ENCODE data around the gene FGFRL1. TPM values are rescaled to one million over a fixed set of nuclear protein-coding genes. Genes with fewer than 3 reads are reported as not detected.
A peak's percentile ranks its signal among the peaks of the same experiment; 100 is the strongest.

The FGFRL1 gene
- total and polyA plus RNA-seq, 2 donors = 1.7 to 6.2 TPM

GRCh38 chr4:992297-993110, 18.9 kb upstream of the FGFRL1 start:
- WGBS = 93% methylated on average over 25 of the region's 25 CpGs
- Histone ChIP-seq H3K27me3 (ENCODE audit: control insufficient read depth in 2 of 2, insufficient read depth in 1 of 2, low read length in 1 of 2) (peaks cover 15 to 21% of the 10 kb centered on the region in 2 donors), H3K4me3 (ENCODE audit: low read length in 2 of 2) (no peak overlapping the region), H3K36me3 (ENCODE audit: control insufficient read depth in 2 of 2, insufficient read depth in 2 of 2, low read length in 1 of 2) (peaks cover 5 to 22% of the 10 kb centered on the region in 2 donors), H3K9me3 (ENCODE audit: control insufficient read depth in 2 of 2, insufficient read depth in 1 of 2, low read length in 1 of 2) (no peaks in the 10 kb centered on the region), H3K4me1 (ENCODE audit: control insufficient read depth in 2 of 2, insufficient read depth in 2 of 2, low read length in 2 of 2) (peaks cover 6% of the 10 kb centered on the region in 2 donors), H3K27ac (ENCODE audit: low read depth in 1 of 2, low read length in 1 of 2) (peak overlapping the region in 1 of 2 donors; percentile 27)
- no peak for DNase-seq (ENCODE audit: low read depth in 6 of 9, low spot score in 9 of 9)

DNA sequence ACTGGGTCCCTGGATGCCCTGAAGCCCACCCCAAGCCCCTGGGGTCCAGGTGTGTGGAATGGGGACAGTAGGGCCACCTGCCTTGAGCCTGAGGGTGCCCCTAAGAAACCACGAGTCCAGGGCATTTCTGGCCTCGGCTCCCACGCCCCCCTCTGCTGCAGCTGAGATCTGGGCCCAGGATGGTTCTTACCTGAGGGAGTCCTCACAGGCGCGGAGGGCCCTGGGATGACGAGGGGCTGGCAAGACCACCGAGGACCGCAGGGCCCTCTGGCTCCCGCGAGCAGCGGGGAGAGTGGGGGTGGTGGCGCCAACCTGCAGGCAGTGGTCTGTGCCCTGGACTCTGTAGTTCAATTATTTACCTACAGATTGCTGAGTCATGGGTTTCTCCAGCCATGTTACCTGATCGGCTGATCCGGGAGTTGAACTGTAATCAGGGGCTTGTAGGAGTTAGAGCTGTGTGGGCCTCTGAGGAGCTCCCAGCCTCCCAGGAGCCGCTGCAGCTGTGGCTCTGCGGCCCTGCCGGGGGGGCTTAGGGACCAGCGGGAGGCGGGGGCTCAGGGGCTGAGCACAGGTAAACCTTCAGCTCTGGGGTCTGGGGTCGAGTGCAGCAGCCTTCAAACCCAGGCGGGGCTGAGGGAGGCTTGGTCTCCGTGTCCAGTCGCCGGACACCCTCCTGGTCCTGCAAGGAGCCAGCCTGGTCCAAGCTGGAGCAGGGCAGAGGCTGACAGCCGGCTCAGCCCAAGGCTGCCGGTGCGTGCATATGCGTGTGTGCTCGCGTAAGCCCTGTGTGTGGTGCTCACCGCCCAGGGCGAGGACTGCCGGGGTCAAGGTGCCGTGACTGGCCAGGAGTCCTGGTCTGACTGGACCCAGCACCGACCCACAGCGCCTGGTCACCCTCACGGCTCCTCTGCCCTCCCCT, 18.1 kb upstream of the FGFRL1 start, which contains the start of gene SLC26A1:
Gene SLC26A1 (minus strand): TSS at position 294 of the 919 bp plus-strand sequence. CDS start 1,701 bp downstream, outside the sequence.
- 95% methylated on average over 37 of the region's 37 CpGs for WGBS
- H3K27ac ChIP-seq (ENCODE audit: low read depth in 1 of 2, low read length in 1 of 2) = peak within 1 kb of the TSS in 1 of 2 donors; percentile 27
- no peak within 1 kb of the TSS for H3K4me3 ChIP-seq (ENCODE audit: low read length in 2 of 2)
- peaks cover 5 to 22% of the 10 kb centered on the region in 2 donors for H3K36me3 ChIP-seq (ENCODE audit: control insufficient read depth in 2 of 2, insufficient read depth in 2 of 2, low read length in 1 of 2)
- DNase-seq (ENCODE audit: low read depth in 6 of 9, low spot score in 9 of 9) = no peak
- no peaks in the 10 kb centered on the region for H3K4me1 ChIP-seq (ENCODE audit: control insufficient read depth in 2 of 2, insufficient read depth in 2 of 2, low read length in 2 of 2)
- peaks cover 24 to 30% of the 10 kb centered on the region in 2 donors for H3K27me3 ChIP-seq (ENCODE audit: control insufficient read depth in 2 of 2, insufficient read depth in 1 of 2, low read length in 1 of 2)
- no peaks in the 10 kb centered on the region for H3K9me3 ChIP-seq (ENCODE audit: control insufficient read depth in 2 of 2, insufficient read depth in 1 of 2, low read length in 1 of 2)

DNA sequence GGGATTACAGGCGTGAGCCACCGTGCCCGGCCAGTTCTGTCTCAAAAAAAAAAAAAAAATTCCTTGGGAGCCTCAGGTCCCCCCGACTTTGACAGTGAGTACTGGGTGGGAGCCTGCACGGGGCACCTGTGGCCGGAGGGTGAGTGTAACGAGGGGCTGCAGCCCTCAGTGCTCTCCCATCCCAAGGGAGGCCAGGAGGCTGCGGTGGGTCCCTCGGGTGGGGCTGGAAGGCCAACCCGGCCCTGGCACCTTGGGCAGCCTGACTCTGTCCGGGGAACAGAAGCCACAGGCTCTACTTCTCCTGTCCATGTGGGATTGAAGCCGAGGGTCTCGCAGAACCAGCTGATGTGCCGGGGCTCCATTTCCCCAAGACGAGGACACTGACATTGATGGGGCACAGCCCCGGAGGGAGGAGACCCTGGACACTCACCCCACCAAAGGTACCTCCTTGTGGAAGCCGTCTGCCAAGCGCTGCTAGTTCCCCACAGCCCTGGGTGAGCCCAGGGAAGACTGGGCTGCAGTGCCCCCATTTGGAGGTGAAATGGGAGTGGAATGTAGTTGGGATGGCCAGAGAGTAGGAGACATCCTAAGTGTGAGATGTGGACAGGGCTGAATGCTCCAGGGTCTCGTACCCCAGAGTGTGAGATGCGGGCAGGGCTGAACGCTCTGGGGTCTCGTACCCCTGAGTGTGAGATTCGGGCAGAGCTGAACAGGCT, 16.0 kb upstream of the FGFRL1 start:
- no peaks in the 10 kb centered on the region for H3K4me1 ChIP-seq (ENCODE audit: control insufficient read depth in 2 of 2, insufficient read depth in 2 of 2, low read length in 2 of 2)

DNA sequence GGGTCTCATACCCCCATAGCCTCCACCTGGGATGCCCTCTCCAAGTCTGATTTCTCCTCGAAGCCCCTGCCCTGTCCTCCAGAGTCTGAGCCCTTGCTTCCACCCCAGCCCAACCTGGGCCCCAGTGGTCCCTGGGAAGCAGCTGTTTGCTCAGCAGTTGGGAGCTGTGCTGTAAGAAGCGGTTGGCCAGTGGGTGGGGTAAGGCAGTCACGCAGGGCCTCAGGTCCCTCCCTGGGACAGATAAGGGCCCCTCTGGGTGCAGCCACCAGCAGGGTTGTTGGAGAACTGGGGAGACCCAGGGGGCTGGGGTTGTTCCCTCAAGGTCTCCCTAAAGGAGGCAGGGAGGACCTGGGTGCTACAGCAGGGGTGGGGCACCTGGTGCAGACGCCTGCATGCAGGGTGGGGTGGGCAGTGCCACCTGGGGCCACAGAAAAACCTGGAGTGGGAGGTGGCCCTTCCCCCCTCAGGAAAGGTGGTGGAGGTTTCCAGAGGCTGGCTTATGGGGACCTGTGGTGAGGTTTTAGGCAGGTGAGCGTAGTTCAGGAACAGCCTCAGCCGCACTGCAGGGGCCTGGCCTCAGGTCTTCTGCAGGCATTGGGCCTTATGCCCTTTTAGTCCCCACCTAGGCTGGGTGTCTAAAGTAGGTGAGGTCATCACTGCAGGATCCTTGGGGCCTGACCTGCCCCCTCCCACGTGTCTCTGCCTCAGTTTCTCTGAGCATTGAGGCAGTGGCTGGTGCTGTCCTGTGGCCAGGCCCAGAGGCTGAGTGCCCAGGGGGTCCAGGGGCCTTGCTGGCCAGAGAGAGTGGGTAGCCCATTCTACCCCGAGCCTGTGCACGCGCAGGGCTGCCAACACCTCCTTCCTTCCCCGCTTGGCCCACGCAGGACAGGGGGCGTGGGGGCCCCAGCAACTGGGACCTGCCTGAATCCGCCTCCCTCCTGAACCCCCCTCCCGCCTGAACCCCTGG, 15.1 kb upstream of the FGFRL1 start:
- Histone ChIP-seq H3K36me3 (ENCODE audit: control insufficient read depth in 2 of 2, insufficient read depth in 2 of 2, low read length in 1 of 2) (peaks cover 0 to 6% of the 10 kb centered on the region in 2 donors), H3K27me3 (ENCODE audit: control insufficient read depth in 2 of 2, insufficient read depth in 1 of 2, low read length in 1 of 2) (peaks cover 40 to 60% of the 10 kb centered on the region in 2 donors), H3K9me3 (ENCODE audit: control insufficient read depth in 2 of 2, insufficient read depth in 1 of 2, low read length in 1 of 2) (no peaks in the 10 kb centered on the region), H3K4me3 (ENCODE audit: low read length in 2 of 2) (no peak overlapping the region), H3K27ac (ENCODE audit: low read depth in 1 of 2, low read length in 1 of 2) (no peak overlapping the region), H3K4me1 (ENCODE audit: control insufficient read depth in 2 of 2, insufficient read depth in 2 of 2, low read length in 2 of 2) (no peaks in the 10 kb centered on the region)
- DNase-seq (ENCODE audit: low read depth in 6 of 9, low spot score in 9 of 9) = no peak
- WGBS = 81% methylated on average over 15 of the region's 15 CpGs

More for the DNA sequence above, 16.0 kb upstream of the FGFRL1 start:
- H3K27me3 ChIP-seq (ENCODE audit: control insufficient read depth in 2 of 2, insufficient read depth in 1 of 2, low read length in 1 of 2) = peaks cover 31 to 51% of the 10 kb centered on the region in 2 donors
- no peak overlapping the region for H3K4me3 ChIP-seq (ENCODE audit: low read length in 2 of 2)
- DNase-seq (ENCODE audit: low read depth in 6 of 9, low spot score in 9 of 9) = no peak
- H3K27ac ChIP-seq (ENCODE audit: low read depth in 1 of 2, low read length in 1 of 2) = no peak overlapping the region
- 96% methylated on average over 23 of the region's 23 CpGs for WGBS
- H3K36me3 ChIP-seq (ENCODE audit: control insufficient read depth in 2 of 2, insufficient read depth in 2 of 2, low read length in 1 of 2) = peaks cover 0 to 13% of the 10 kb centered on the region in 2 donors
- no peaks in the 10 kb centered on the region for H3K9me3 ChIP-seq (ENCODE audit: control insufficient read depth in 2 of 2, insufficient read depth in 1 of 2, low read length in 1 of 2)

GRCh38 chr4:996997-997374, 14.4 kb upstream of the FGFRL1 start:
- H3K9me3 ChIP-seq (ENCODE audit: control insufficient read depth in 2 of 2, insufficient read depth in 1 of 2, low read length in 1 of 2) = no peaks in the 10 kb centered on the region
- H3K27ac ChIP-seq (ENCODE audit: low read depth in 1 of 2, low read length in 1 of 2) = no peak overlapping the region
- no peak for DNase-seq (ENCODE audit: low read depth in 6 of 9, low spot score in 9 of 9)
- H3K4me1 ChIP-seq (ENCODE audit: control insufficient read depth in 2 of 2, insufficient read depth in 2 of 2, low read length in 2 of 2) = no peaks in the 10 kb centered on the region
- H3K4me3 ChIP-seq (ENCODE audit: low read length in 2 of 2) = no peak overlapping the region
- H3K27me3 ChIP-seq (ENCODE audit: control insufficient read depth in 2 of 2, insufficient read depth in 1 of 2, low read length in 1 of 2) = peaks cover 47 to 66% of the 10 kb centered on the region in 2 donors
- no peaks in the 10 kb centered on the region for H3K36me3 ChIP-seq (ENCODE audit: control insufficient read depth in 2 of 2, insufficient read depth in 2 of 2, low read length in 1 of 2)
- 18% methylated on average over 25 of the region's 25 CpGs for WGBS

DNA sequence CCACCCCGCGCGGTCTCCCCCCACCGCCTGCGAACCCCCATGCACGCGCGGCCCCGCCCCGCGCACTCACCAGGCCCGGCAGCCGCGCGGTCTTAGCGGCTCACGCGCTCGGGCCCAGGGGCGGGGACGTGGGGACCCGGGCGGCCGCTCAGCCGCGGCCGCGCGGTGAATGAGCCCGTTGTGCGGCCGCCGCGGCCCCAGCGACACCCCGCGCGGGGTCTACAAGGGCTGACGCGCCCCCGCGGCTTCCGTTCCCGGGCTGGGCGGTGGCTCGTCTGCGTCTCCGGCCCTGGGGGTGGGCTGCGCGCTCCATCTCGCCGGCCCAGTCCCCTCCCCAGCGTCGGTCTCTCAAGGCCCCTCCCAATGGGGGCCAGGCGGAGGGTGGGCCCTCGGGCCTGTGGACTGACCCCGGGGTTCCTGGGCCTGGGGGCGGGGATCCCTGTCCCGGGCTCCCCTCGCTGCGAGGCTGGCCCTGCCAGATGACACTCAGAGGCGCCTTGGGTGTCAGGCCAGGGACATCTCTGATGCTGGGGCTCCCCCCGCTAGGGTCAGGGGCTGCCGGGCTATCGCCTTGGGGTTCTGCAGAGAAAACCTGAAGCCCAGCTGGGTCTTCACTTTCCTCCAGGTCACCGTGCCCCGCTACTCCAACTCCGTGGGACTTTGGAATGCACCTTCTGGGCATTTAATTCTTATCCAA, 13.9 kb upstream of the FGFRL1 start:
- H3K4me3 ChIP-seq (ENCODE audit: low read length in 2 of 2) = peak overlapping the region in 1 of 2 donors; percentile 17
- H3K27ac ChIP-seq (ENCODE audit: low read depth in 1 of 2, low read length in 1 of 2) = no peak overlapping the region
- no peaks in the 10 kb centered on the region for H3K9me3 ChIP-seq (ENCODE audit: control insufficient read depth in 2 of 2, insufficient read depth in 1 of 2, low read length in 1 of 2)
- H3K27me3 ChIP-seq (ENCODE audit: control insufficient read depth in 2 of 2, insufficient read depth in 1 of 2, low read length in 1 of 2) = peaks cover 52 to 72% of the 10 kb centered on the region in 2 donors
- no peaks in the 10 kb centered on the region for H3K36me3 ChIP-seq (ENCODE audit: control insufficient read depth in 2 of 2, insufficient read depth in 2 of 2, low read length in 1 of 2)
- WGBS = 3% methylated on average over 68 of the region's 68 CpGs
- DNase-seq (ENCODE audit: low read depth in 6 of 9, low spot score in 9 of 9) = no peak
- H3K4me1 ChIP-seq (ENCODE audit: control insufficient read depth in 2 of 2, insufficient read depth in 2 of 2, low read length in 2 of 2) = no peaks in the 10 kb centered on the region

GRCh38 chr4:998096-998691, 13.2 kb upstream of the FGFRL1 start:
- Histone ChIP-seq H3K27ac (ENCODE audit: low read depth in 1 of 2, low read length in 1 of 2) (no peak overlapping the region), H3K4me3 (ENCODE audit: low read length in 2 of 2) (no peak overlapping the region), H3K36me3 (ENCODE audit: control insufficient read depth in 2 of 2, insufficient read depth in 2 of 2, low read length in 1 of 2) (no peaks in the 10 kb centered on the region), H3K27me3 (ENCODE audit: control insufficient read depth in 2 of 2, insufficient read depth in 1 of 2, low read length in 1 of 2) (peaks cover 59 to 78% of the 10 kb centered on the region in 2 donors), H3K4me1 (ENCODE audit: control insufficient read depth in 2 of 2, insufficient read depth in 2 of 2, low read length in 2 of 2) (peaks cover 0 to 2% of the 10 kb centered on the region in 2 donors), H3K9me3 (ENCODE audit: control insufficient read depth in 2 of 2, insufficient read depth in 1 of 2, low read length in 1 of 2) (no peaks in the 10 kb centered on the region)
- 61% methylated on average over 12 of the region's 12 CpGs for WGBS
- no peak for DNase-seq (ENCODE audit: low read depth in 6 of 9, low spot score in 9 of 9)
